Measurements from ENCODE around the gene MARK4.
"Not testable (repeated sequence)": the region's sequence is repeated elsewhere in the genome, so short reads cannot be mapped to it uniquely, and the experiment has no call there.

DNA sequence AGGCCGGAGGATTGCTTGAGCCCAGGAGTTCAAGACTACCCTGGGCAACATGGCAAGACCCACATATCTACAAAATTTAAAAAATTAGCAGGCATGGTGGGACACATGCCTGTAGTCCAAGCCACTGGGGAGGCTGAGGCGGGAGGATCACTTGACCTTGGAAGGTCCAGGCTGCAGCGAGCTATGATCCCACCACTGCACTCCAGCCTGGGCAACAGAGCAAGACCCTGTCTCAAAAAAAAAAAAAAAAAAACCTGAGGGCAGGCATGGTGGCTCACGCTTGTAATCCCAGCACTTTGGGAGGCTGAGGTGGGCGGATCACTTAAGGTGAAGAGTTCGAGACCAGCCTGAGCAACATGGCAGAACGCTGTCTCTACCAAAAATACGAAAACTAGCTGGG, 58.3 kb downstream of the MARK4 start:
- TF ChIP-seq, protein P1, sequence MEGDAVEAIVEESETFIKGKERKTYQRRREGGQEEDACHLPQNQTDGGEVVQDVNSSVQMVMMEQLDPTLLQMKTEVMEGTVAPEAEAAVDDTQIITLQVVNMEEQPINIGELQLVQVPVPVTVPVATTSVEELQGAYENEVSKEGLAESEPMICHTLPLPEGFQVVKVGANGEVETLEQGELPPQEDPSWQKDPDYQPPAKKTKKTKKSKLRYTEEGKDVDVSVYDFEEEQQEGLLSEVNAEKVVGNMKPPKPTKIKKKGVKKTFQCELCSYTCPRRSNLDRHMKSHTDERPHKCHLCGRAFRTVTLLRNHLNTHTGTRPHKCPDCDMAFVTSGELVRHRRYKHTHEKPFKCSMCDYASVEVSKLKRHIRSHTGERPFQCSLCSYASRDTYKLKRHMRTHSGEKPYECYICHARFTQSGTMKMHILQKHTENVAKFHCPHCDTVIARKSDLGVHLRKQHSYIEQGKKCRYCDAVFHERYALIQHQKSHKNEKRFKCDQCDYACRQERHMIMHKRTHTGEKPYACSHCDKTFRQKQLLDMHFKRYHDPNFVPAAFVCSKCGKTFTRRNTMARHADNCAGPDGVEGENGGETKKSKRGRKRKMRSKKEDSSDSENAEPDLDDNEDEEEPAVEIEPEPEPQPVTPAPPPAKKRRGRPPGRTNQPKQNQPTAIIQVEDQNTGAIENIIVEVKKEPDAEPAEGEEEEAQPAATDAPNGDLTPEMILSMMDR (IDR thresholded peaks at IDR 0.05 in 8 of 11, conservative IDR thresholded peaks at IDR 0.05 in 3 of 11) = not testable (repeated sequence)
- TF ChIP-seq POLR2AphosphoS5, POLR2A (IDR thresholded peaks at IDR 0.05): not testable (repeated sequence)

Data from spleen (tissue), 7 donors.